ENCODE measurements around the gene PPFIBP1.

DNA sequence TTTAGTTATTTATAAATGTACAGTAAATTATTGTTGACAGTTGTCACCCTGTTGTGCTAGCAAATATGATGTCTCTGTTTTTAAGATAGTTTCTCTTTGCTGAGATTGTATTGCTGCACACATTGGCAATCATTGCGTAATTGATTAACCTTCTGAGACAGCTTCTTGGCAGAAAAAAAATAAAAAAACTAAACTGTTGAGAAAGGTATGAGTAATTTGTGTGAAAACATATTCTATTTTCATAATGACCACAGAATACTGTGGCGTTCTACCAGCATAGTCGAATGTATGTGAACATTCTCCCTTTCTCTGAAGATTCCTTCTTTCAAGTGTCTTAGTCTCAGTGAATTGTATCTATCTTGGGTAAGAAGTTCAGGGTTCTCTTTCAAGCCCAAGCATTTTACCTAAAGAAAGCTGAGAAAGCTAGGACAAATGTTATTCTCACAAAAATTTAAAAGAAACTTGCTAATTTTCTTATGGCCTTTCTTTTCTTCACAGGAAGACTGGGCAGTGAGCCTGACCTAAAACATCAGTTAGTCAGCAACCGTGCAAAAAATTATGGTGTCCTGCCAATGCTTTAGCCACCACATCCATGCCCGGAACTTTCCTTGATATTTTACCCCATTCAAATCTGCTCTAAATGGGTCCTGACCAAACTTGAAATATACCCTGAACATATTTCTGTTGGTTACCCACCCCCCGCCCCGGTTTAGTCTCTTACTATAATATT, 103.3 kb downstream of the PPFIBP1 start:
- TF ChIP-seq, protein P1, sequence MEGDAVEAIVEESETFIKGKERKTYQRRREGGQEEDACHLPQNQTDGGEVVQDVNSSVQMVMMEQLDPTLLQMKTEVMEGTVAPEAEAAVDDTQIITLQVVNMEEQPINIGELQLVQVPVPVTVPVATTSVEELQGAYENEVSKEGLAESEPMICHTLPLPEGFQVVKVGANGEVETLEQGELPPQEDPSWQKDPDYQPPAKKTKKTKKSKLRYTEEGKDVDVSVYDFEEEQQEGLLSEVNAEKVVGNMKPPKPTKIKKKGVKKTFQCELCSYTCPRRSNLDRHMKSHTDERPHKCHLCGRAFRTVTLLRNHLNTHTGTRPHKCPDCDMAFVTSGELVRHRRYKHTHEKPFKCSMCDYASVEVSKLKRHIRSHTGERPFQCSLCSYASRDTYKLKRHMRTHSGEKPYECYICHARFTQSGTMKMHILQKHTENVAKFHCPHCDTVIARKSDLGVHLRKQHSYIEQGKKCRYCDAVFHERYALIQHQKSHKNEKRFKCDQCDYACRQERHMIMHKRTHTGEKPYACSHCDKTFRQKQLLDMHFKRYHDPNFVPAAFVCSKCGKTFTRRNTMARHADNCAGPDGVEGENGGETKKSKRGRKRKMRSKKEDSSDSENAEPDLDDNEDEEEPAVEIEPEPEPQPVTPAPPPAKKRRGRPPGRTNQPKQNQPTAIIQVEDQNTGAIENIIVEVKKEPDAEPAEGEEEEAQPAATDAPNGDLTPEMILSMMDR (optimal IDR thresholded peaks at IDR 0.05 in 1 of 3, IDR thresholded peaks at IDR 0.05 in 1 of 3, conservative IDR thresholded peaks at IDR 0.05 in 1 of 3; ENCODE audit: extremely low read depth in 1 of 3, insufficient read depth in 2 of 3, low read length in 3 of 3), result no peak
- TF ChIP-seq EZH2 (IDR thresholded peaks at IDR 0.05; ENCODE audit: low read length), result no peak
